K562 treated with DMSO at 1 percent for 12 hours (cell line): ENCODE measurements around the gene LITAFD. TPM values are rescaled to one million over a fixed set of nuclear protein-coding genes. Genes with fewer than 3 reads are reported as not detected.

Source experiments
- total RNA-seq: library from RNA; unstranded; fragments of 300-600 nt; gene quantifications from 2 replicates; pipeline ENCODE4 v1.2.3, GENCODE V29; 2022; ENCODE audit not compliant: insufficient read depth

Gene LITAFD
- not detected in 2 replicates for total RNA-seq

GRCh38 chr16:8882041-8882617 is at the start of gene LITAFD:
TSS of gene LITAFD (plus strand) at chr16:8882351. CDS start at chr16:8884356, 2,005 bp downstream.

GRCh38 chr16:8868416-8869211 is 13.5 kb upstream of the LITAFD start, which contains the start of gene CARHSP1:
TSS of gene CARHSP1 (minus strand) at chr16:8869006. CDS start at chr16:8859328, 9,678 bp downstream.

Other genes with a start within 250 kb of the LITAFD start
- 0.85 TPM in 1 of 2 replicates, not detected in the other for gene ABAT, start 207.7 kb upstream of the LITAFD start, total RNA-seq
- 9.9 and 13.3 TPM in 2 replicates for gene TMEM186, start 84.7 kb upstream of the LITAFD start, total RNA-seq
- 9.5 and 10.4 TPM in 2 replicates for gene PMM2, start 84.5 kb upstream of the LITAFD start, total RNA-seq
- gene CARHSP1, start 13.3 kb upstream of the LITAFD start, total RNA-seq = 127 and 149 TPM in 2 replicates
- gene USP7, start 81.6 kb downstream of the LITAFD start, total RNA-seq = 16.2 and 45.2 TPM in 2 replicates
- gene HAPSTR1, start 209.3 kb downstream of the LITAFD start, total RNA-seq = 8.8 and 19.5 TPM in 2 replicates